HG03442 (cell line): Measurements from ENCODE around the gene PIMREG.
"Not testable (repeated sequence)": the region's sequence is repeated elsewhere in the genome, so short reads cannot be mapped to it uniquely, and the experiment has no call there.

Experiments used
- ATAC-seq: cut with Tn5 transposase; IDR thresholded peaks from one replicate; pipeline ENCODE4 v1.9.1; 2021; ENCODE audit warnings: mild to moderate bottlenecking, moderate library complexity; ENCODE audit not compliant: unreplicated experiment

The PIMREG gene

DNA sequence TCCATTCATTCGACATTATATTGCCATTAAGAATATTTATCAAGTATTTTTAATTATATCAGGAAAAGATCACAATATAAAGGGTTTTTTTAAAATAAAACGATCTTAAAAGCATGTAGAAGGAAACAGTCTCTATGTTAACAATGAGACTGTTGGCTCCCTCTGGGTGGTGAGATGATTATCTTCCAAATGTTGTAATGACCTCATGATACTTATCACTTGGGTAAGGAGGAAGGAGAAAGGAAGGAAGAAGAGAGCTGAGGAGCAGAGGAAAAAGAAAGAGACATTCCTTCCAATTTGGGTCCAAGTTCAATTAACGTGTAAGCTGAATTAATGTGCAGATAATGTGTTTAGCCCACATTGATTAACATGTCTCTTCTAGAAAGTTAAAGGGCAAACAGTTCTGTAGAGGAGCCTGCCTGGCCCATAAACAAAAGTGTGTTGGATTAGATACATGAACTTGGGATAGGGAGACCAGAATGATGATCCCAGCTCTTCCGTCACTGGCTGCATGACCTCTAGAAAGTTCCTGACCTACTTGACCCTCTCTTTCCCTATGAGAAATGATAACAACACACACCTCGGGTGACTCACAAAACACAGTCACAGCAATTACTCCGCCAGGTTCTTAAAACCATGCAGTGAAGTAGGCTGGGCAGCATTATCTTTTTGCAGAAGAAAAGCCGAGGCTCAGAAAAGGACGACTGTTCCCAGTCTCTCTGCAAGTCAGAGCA lies 32.0 kb downstream of the PIMREG start:
- ATAC-seq: no peak

DNA sequence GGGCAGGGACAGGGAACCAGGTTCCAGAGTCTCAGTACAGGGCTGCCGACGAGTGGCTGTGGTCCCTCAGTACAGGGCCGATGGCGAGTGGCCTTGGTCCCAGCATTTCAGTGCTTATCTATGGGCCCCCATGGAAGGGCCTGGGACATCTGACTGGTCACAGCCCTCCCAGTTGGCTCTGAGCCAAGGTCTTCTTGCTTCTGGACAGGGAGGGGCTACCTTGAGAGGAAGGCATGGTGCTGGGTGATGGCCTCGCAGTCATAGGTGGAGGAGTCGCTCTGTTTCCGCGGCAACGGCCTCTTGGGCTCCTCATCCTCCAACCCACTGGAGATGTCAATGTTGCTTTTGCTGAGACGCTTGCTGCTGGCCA lies 32.5 kb downstream of the PIMREG start:
- ATAC-seq: no peak

DNA sequence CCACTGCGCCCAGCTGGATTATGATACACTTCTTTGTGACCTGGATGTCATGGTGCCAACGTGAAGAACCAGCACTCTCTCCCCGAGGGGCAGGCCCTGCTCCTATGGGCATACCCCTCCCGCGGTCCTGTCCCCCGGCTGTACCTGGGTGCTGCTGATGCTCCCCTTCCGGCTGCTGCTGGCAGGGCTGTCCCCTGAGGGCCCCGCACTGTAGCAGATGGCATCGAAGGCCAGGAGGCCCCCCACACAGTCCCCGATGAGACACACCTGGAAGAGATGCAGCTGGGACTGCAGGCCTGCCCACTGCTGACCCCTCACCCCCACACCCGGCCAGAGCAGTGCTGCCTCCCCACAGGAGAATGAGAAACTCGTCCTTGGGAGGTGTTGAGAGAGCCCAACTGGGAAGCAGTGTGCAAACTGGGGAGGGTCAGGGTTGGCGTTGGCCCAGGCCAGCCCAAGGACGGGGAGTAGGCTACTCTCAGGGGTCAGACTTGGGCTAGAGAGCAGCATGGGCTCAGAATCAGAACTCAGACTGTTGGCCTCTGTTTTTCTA lies 33.7 kb downstream of the PIMREG start:
- no peak for ATAC-seq

DNA sequence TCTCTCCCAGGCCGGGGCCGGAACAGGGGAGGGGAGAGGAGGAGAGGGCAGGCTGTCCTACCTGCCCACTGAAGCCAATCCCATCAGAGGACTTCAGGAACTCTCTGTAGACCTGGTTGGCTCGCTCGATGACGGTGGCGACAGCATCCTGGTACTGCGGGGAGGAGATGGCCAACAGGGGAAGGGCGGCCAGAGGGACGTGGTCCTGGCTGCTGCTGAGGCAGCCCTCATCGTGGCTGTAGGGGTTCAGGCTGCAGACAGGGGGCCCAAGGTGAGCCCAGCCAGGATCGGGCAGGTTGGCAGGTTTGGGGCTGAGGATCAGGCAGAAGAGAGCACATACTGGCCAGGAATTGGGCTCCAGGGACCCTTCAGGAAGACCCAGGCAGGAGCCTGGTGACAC lies 34.2 kb downstream of the PIMREG start:
- no peak for ATAC-seq

DNA sequence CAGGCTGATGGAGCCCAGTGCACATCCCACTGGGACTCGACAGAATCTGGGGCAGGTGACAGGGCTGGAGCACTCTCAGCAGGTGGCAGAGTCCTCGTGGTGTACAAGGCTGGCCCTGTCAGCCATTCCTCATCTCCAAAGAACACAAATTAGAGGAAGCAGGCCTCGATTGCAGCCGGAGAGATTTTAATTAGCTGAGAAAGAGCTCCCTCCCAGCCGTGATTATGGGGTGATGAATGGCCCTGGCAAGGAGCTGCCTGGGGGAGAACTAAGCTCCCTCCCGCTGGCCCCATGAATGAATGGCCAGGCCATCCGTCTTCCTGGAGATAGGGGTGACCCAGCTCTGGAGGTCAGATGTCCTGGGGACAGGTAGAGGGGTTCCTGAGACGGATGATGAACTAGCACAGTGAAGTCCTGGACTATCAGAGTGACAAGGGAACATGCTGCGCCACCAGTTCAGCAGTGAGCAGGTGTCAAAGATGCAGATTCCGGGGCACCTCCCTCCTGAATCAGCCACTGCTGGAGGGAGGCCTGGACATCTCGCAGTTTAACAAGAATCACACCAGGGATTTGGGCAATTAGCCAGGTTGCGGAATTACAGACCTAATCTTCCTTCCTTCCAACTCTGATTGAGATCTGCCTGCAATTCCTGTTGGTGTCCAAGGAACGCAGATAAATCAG lies 35.5 kb downstream of the PIMREG start:
- ATAC-seq: no peak

DNA sequence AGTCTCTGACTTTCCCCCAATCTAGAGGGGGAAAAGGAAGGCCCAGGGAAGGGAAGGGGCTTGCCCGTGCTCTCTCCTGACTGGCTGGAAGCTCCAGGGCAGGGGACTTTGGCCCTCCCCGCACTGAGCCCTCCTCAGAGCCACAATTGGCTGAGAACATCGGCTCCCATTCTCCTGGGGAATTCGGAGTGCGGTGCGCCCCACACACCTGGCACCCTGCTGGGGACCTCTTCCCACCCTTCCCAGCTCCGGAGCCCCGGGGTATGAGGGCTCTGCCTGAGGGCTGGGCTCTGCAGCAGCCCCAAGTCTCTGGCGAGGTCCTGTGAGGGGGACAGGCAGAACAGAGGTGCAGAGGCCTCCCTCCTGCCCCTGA lies 36.0 kb downstream of the PIMREG start:
- ATAC-seq: no peak

DNA sequence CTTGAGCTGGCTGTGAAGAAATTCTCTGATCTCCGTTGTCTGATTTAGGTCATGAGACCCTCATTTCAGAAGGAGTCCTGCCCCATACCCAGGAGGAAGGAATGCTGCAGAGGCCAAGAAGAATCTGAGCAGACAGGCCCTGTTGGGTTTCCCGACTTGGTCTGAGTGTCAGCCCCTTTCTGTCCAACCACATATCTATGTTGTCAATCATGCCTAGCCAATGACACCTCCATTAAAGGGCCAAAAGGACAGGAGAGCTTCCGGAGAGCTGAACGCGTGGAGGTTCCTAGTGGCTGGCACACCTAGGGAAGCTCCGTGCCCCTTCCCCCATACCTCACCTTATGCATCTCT lies 37.8 kb downstream of the PIMREG start:
- no peak for ATAC-seq

DNA sequence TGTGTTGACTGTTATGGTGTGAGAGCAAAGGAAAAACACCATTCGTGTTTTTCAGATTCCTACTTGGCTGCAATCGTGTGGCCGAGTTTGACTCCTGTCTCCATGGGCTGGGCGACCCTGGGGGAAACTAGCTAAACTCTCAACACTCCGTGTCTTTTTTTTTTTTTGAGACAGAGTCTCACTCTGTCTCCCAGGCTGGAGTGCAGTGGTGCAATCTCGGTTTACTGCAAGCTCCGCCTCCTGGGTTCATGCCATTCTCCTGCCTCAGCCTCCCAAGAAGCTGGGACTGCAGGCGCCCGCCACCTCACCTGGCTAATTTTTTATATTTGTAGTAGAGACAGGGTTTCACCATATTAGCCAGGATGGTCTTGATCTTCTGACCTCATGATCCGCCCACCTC lies 38.5 kb downstream of the PIMREG start:
- ATAC-seq: not testable (repeated sequence)

DNA sequence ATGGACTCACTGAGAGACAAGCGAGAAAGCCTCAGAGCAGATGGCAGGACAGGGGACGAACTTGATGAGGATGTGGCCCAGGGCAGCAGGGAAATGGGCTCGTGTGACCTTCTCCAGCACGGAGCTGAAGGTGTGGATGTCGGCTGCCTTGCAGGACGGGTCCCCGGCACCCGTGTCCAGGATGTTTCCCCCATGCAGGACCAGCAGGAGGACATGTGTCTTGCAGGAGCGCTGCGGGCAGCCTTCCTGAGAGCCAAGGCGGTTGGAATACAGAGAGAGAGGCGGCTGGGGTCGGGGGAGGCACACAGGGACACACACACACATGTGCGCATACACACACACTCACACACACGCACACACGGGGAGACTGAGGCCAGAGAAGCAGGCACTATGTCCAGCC lies 39.3 kb downstream of the PIMREG start:
- no peak for ATAC-seq

DNA sequence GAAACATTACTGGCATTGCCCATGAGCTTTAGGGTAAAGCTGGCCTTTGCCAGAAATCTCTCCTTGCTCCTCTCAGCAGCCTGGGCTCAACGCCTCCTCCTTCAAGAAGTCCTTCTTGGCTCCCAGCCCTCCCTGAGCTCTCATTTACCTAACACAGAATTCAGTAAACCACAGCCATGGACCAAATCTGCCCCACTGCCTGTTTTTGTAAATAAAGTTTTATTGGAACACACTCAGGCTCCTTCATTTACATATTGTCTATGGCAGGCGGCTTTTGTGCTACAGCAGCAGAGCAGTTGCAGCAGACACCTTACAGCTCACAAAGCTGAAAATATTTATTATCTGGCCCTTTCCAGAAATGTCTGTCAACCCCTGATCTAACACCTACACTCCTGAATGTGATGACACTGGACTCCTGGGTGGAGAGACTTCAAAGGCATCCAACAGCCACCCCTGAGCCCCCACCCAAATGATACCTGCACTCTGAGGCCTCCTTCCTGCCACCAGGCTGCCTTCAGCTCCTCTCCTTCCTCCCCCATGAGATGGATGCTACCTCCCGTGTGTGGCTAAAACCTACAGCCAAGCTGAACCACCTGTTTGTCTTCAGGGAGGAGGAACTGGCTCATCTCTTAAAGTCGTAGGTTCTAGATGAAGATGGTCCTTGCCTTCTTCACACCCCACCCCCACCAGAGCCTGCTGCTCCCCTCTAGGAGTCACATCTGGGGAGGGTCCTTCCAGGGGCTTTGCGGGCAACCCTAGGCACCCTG lies 41.6 kb downstream of the PIMREG start:
- ATAC-seq: no peak

DNA sequence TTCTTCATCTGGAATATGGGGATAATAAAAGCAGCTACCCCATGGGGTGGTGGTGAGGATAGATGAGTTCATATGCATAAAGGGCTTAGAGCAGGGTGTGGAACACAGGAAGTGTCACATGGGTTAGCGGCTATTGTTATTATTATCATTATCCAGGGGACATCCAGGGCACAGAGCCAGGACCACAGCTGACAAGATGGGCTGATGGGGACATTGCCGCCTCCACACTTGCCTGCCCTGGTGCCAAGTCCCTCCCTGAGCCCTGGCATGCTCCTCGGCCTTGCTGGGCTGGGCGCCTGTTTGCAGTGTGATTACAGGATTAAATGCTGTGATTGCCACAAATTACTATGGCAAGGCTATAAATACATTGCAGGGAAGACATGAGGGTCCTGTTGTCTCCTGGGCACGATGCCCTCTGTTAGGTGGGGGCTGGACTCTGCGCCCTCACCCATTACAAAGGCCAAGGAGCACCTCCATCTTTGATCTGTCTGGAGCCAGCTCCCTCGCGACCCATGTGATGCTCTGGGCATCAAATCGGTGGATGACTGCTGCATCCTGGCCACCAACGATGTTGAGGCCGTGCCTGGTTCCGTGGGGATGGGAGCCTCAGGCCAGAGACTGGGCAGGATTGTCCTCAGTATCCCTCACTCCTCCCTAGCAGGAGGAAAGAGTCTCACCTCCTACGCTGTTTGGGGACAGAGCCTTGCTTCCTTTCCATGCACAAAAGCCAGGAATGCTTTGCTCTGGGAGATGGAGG lies 43.2 kb downstream of the PIMREG start:
- ATAC-seq: no peak

DNA sequence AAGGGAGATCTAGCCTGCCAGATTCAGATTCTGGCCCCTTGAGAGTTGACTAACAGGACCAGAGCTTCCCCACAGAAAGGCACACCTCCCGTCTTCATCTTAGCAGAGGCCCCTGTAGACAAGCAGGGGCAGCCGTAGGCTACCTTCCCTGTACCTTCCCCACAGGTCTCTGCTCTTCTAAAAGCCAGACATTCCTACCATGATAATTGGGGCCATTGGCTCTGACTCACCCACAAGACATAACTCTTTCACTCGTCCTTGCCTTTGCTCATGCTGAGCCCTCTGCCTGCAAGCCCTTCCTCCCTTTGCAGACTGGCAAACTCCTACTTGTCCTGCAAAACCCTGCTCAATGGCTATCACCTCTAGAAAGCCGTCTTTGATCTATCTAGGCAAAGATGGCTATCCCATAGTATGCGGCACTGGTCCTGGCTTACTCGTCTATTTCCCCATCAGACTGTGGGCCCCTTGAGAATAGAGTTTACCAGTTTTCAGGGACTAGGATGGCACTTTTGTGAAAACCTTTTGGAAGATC lies 43.8 kb downstream of the PIMREG start:
- ATAC-seq: no peak

DNA sequence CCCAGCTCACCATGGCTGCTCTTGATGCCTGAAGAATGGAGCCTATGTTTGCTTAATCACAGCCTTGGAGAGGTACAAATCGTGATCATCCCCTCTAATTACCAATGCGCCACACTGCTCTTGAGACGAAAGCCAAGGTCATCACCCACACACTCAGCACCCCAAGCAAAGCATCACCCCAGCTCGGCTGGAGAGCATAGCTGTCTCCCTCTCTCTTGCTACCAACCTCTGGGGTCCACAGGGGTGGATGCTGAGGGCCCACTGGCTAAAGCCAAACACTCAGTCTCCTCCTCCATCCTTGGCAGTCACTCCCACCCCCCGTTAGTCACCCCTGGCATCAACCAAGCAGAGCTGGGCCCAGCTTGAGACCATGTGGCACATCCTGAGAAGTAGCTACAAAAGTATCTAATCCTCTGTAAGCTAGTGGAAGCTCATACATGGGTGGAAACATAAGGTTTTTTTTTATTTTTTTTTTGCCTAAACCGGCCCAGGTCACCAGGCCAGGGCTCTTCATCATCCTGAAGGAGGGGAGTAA lies 44.8 kb downstream of the PIMREG start:
- no peak for ATAC-seq

DNA sequence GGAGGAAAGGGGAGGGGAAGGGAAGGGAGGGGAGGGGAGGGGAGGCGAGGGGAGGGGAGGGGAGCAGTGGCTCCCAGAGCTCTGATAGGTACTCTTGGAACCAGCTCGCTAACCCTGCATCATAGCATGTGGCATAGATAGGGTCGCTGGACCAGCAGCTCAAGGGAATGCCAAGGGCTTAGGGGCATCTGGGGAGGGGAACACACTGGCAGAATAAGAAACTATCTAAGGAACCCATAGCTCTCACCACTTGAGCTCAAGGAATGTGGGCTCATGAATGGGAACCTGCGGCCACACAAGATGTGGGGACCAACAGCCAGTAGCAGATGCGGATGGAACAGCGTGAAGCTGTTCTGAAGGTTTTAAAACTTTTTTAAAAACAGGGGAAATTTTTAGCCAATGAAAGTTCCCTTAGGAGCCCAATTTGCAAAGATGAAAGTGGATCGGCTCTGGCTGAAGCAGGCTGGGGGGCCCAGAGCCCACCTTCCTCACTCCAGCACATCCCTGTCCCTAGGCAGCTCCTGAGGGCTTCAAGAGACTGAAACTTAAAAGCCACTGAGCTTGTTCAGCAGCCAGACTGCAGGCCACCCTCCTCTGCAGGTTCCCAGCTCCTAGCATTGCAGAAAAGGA lies 46.9 kb downstream of the PIMREG start:
- no peak for ATAC-seq

DNA sequence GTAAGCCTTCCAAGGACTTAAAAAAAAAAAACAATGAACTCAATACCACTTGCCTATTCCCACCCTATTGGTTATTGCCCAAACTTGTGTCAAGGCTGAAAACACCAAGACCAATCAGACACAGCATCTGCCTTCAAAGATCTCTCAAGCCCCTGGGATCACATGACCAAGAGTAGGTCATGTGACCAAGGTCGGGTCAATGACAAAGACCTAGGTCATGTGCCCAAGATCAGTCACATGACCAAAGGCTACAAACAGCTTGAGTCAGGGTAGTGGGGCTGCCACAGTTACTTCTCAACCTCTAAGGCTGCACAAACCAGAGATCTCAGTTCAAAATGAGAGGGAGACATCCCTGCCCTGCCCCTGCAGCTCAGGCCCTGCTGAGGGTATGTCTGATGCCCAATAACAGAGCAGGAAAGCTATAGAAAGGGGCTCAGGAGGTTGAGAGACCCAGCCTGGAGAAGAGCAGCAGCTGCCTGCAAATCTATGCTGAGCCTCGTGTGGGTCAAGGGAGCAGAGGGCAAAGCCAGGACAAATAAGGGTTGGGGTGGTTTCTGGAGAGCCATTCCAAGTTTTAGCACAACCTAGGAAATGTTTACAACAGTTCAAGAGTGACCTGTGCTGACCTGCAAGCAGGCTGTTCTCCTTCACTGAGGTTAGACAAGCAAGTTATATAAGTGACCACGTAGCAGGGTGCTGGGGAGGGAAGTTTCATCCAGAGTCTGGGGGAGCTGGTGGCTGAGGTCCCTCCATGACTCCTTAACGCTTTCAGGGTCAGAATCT lies 48.8 kb downstream of the PIMREG start:
- ATAC-seq: no peak

DNA sequence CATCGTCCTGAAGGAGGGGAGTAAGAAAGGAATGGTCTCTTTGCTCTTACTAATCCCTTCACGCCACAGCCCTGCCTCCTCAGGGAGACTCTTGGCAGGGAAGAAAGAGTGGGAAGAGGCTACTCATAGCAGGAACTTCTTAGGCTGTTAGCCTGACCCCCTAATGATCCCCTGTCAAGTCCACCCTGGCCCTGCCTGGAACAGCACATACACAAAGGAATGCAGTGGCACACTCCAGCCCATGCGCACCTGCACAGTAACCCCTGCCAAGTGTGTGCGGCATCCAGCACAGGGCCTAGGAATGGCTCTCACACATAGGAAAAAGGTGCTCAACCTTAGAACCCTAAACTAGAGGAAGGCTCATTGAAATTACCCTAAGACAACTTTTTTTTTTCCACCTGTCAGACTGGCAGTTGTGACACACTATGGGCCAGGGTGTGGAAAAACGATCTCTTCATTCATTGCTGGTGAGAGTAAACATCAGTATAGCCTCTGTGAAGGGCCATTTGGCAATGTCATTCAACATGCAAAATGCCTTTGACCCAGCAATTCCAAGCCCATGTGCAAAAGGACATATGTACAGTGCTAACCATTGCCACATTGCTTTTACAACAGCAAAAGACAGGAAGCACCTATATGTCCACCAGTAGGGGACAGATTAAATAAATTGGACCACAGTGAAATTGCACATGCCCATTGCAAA lies 50.1 kb downstream of the PIMREG start:
- no peak for ATAC-seq

DNA sequence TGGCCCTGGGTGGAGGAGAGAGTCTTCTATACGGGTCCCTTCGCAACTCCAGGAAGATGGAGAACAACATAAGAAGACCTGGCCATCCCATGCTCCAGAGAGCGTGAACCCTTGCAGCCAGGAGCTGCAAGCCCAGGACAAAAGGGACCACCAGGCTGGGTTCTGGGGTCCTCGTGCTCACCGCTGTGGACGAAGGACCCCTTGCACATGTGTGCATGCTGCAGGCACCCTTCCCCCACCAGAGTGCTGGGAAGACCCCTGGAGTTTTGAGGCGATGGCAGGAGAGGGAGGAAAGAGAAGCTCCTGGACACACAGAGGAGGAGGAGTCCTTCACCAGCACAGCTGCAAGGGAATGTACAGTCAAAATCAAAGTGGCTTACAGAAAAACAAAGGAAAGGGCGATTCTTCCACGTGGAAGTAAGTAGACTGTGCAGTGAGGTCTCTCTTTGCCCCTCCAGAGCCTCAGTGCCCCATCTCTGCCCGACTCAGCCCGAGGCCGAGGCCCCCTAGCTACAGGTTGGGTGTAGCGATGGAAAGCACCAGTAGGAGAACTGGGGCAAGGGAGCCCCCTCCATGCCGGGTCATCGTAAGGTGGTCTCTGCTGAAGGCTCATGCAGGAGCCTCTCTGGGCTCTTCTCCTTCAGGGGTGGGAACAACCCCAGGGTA lies 51.3 kb downstream of the PIMREG start:
- ATAC-seq: no peak

DNA sequence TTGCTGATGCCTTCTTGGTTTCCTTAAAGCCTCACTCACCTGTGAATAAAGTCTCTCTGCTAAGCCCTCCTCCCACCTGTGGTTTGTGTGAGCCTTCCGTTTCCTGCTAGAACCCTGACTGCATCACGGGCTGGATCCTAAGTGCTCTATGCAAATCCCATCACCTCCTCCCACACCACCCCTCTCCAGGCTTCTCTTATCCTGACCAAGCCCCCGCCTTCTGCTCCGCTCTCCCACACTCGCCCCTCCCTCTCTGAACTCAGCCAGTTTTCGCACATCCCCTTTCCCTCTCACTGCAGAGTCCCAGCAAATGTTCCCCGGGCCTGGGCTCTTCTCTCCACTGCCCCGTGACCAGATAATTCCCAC lies 51.8 kb downstream of the PIMREG start:
- no peak for ATAC-seq
